ENCODE measurements around the gene CCDC6. TPM values are rescaled to one million over a fixed set of nuclear protein-coding genes. Genes with fewer than 3 reads are reported as not detected.
A peak's percentile ranks its signal among the peaks of the same experiment; 100 is the strongest.

The CCDC6 gene
- total RNA-seq, 4 donors from 2014 or later = 30.8 to 66.0 (median 53.4) TPM

GRCh38 chr10:59833810-59834209 is 72.5 kb downstream of the CCDC6 start:
- 21 to 65% methylated on average over 2 to 3 of the region's 4 CpGs for WGBS, 2 donors (ENCODE audit: low coverage in 1 of 2)
- no peak for ATAC-seq
- no peak overlapping the region for H3K4me3 ChIP-seq
- peaks cover 0 to 37% (median 0%) of the 10 kb centered on the region in 3 donors for H3K4me1 ChIP-seq
- H3K27ac ChIP-seq = no peak overlapping the region
- no peak for TF ChIP-seq POLR2AphosphoS5 (IDR thresholded peaks at IDR 0.05)
- no peak for TF ChIP-seq EP300 (IDR thresholded peaks at IDR 0.05)
- TF ChIP-seq CTCF (IDR thresholded peaks at IDR 0.05) = no peak
- TF ChIP-seq POLR2A (IDR thresholded peaks at IDR 0.05) = no peak
- H3K27me3 ChIP-seq = no peaks in the 10 kb centered on the region
- H3K9me3 ChIP-seq = no peaks in the 10 kb centered on the region
- H3K36me3 ChIP-seq = peaks cover 2 to 23% of the 10 kb centered on the region in 2 donors

- H3K9me3 ChIP-seq = no peaks in the 10 kb centered on the region
- no peak overlapping the region for H3K4me3 ChIP-seq
- H3K27ac ChIP-seq = no peak overlapping the region
- H3K36me3 ChIP-seq = peaks cover 2 to 23% of the 10 kb centered on the region in 2 donors
- TF ChIP-seq CTCF (IDR thresholded peaks at IDR 0.05) = no peak
- no peak for TF ChIP-seq POLR2AphosphoS5 (IDR thresholded peaks at IDR 0.05)
- no peak for TF ChIP-seq POLR2A (IDR thresholded peaks at IDR 0.05)
- no peak for TF ChIP-seq EP300 (IDR thresholded peaks at IDR 0.05)
- ATAC-seq = no peak
- peaks cover 0 to 37% (median 0%) of the 10 kb centered on the region in 3 donors for H3K4me1 ChIP-seq
- H3K27me3 ChIP-seq = no peaks in the 10 kb centered on the region
- whole genome bisulfite sequencing, 2 donors (ENCODE audit: low coverage in 1 of 2) = 100% methylated on average over 2 of the region's 2 CpGs
Observed at GRCh38 chr10:59832506-59832905, 73.8 kb downstream of the CCDC6 start.

GRCh38 chr10:59831658-59832503 is 74.5 kb downstream of the CCDC6 start:
- Histone ChIP-seq H3K36me3 (peaks cover 2 to 23% of the 10 kb centered on the region in 2 donors), H3K27me3 (no peaks in the 10 kb centered on the region), H3K4me1 (peaks cover 0 to 38% (median 0%) of the 10 kb centered on the region in 3 donors), H3K27ac (no peak overlapping the region), H3K4me3 (no peak overlapping the region), H3K9me3 (no peaks in the 10 kb centered on the region)
- 74 to 89% methylated on average over 4 of the region's 5 CpGs for WGBS, 2 donors (ENCODE audit: low coverage in 1 of 2)
- TF ChIP-seq EP300 (IDR thresholded peaks at IDR 0.05) = no peak
- no peak for TF ChIP-seq CTCF (IDR thresholded peaks at IDR 0.05)
- TF ChIP-seq POLR2AphosphoS5 (IDR thresholded peaks at IDR 0.05) = no peak
- no peak for TF ChIP-seq POLR2A (IDR thresholded peaks at IDR 0.05)
- ATAC-seq = no peak

GRCh38 chr10:59830601-59831259 is 75.6 kb downstream of the CCDC6 start:
- Histone ChIP-seq H3K27ac (no peak overlapping the region), H3K27me3 (no peaks in the 10 kb centered on the region), H3K36me3 (peaks cover 2 to 23% of the 10 kb centered on the region in 2 donors), H3K4me1 (peaks cover 0 to 49% (median 0%) of the 10 kb centered on the region in 3 donors), H3K4me3 (no peak overlapping the region), H3K9me3 (no peaks in the 10 kb centered on the region)
- WGBS, 2 donors (ENCODE audit: low coverage in 1 of 2) = 70 to 78% methylated on average over 6 to 7 of the region's 7 CpGs
- peak; percentile 58 to 74 (median 60) for TF ChIP-seq CTCF (IDR thresholded peaks at IDR 0.05)
- TF ChIP-seq EP300 (IDR thresholded peaks at IDR 0.05) = no peak
- no peak for ATAC-seq
